Endothelial cell of umbilical vein (primary cell): ENCODE results near the gene QTRT2.

ENCODE experiments used
- CTCF ChIP-seq, 2 donors: IDR thresholded peaks; 1 replicate in 1 of 2; 2 replicates in 1 of 2; pipeline ENCODE4 v1.5.1; 2011; ENCODE audit warnings: low read length in 2 of 2, mild to moderate bottlenecking in 2 of 2, moderate library complexity in 2 of 2, control low read depth in 1 of 2, inconsistent platforms in 1 of 2, low read depth in 1 of 2; ENCODE audit not compliant: insufficient read depth in 1 of 2; ENCODE audit errors: extremely low read depth in 1 of 2
- EZH2 ChIP-seq: IDR thresholded peaks from 2 replicates; pipeline ENCODE4 v1.6.1; 2012; ENCODE audit warnings: borderline replicate concordance, low read depth, mild to moderate bottlenecking, moderate library complexity, low read length, inconsistent platforms; ENCODE audit not compliant: severe bottlenecking
- GATA2 ChIP-seq: IDR thresholded peaks from 2 replicates; pipeline ENCODE4 v1.7.0; 2011; ENCODE audit warnings: low read depth, mild to moderate bottlenecking, moderate library complexity, mixed read lengths, low read length; ENCODE audit not compliant: insufficient read length, insufficient read depth
- JUN ChIP-seq: IDR thresholded peaks from 2 replicates; pipeline ENCODE4 v1.6.1; 2011; ENCODE audit warnings: borderline replicate concordance, low read depth; ENCODE audit not compliant: insufficient read length, insufficient read depth
- MAX ChIP-seq: IDR thresholded peaks from 2 replicates; pipeline ENCODE4 v1.6.1; 2011; ENCODE audit not compliant: insufficient read depth, insufficient read length
- MYC ChIP-seq: IDR thresholded peaks from one replicate; pipeline ENCODE4 v1.6.1; 2011; ENCODE audit warnings: mild to moderate bottlenecking, low read depth, low read length
- POLR2A ChIP-seq: IDR thresholded peaks from 2 replicates; pipeline ENCODE4 v1.6.1; 2012; ENCODE audit warnings: low read depth, mild to moderate bottlenecking, control low read depth, low read length
- POLR2AphosphoS5 ChIP-seq: IDR thresholded peaks from 2 replicates; pipeline ENCODE4 v1.6.1; 2012; ENCODE audit warnings: low read depth, mild to moderate bottlenecking, control low read depth, low read length, moderate library complexity; ENCODE audit not compliant: insufficient read depth

GRCh38 chr3:114033721-114034120, 22.8 kb upstream of the QTRT2 start:
- TF ChIP-seq POLR2A, result no peak
- no peak for TF ChIP-seq POLR2AphosphoS5
- no peak for TF ChIP-seq CTCF (IDR thresholded peaks at IDR 0.05; ENCODE audit: extremely low read depth in 1 of 2, insufficient read depth in 1 of 2, low read depth in 1 of 2, low read length in 2 of 2)
- no peak for TF ChIP-seq MYC
- no peak for TF ChIP-seq EZH2
- no peak for TF ChIP-seq MAX
- no peak for TF ChIP-seq JUN
- no peak for TF ChIP-seq GATA2
